GM12872 (cell line): ENCODE measurements around the gene FBXO4.

ENCODE experiments used
- TF ChIP-seq, protein P1 (sequence below): IDR thresholded peaks from 3 replicates; pipeline ENCODE4 v1.5.1; 2011; ENCODE audit warnings: low read depth, mild to moderate bottlenecking, low read length, moderate library complexity; ENCODE audit not compliant: insufficient read depth

FBXO4 gene

GRCh38 chr5:41924872-41925554 lies at the start of gene FBXO4:
Gene FBXO4, plus strand, starts transcription at chr5:41925281. Its CDS starts 29 bp downstream, at chr5:41925310.
- TF ChIP-seq, protein P1, sequence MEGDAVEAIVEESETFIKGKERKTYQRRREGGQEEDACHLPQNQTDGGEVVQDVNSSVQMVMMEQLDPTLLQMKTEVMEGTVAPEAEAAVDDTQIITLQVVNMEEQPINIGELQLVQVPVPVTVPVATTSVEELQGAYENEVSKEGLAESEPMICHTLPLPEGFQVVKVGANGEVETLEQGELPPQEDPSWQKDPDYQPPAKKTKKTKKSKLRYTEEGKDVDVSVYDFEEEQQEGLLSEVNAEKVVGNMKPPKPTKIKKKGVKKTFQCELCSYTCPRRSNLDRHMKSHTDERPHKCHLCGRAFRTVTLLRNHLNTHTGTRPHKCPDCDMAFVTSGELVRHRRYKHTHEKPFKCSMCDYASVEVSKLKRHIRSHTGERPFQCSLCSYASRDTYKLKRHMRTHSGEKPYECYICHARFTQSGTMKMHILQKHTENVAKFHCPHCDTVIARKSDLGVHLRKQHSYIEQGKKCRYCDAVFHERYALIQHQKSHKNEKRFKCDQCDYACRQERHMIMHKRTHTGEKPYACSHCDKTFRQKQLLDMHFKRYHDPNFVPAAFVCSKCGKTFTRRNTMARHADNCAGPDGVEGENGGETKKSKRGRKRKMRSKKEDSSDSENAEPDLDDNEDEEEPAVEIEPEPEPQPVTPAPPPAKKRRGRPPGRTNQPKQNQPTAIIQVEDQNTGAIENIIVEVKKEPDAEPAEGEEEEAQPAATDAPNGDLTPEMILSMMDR = peak; percentile 74

GRCh38 chr5:41876678-41877077 lies 48.4 kb upstream of the FBXO4 start:
- TF ChIP-seq, protein P1 = no peak

- TF ChIP-seq, protein P1 = no peak
Observed at GRCh38 chr5:41877408-41877807, 47.7 kb upstream of the FBXO4 start.

DNA sequence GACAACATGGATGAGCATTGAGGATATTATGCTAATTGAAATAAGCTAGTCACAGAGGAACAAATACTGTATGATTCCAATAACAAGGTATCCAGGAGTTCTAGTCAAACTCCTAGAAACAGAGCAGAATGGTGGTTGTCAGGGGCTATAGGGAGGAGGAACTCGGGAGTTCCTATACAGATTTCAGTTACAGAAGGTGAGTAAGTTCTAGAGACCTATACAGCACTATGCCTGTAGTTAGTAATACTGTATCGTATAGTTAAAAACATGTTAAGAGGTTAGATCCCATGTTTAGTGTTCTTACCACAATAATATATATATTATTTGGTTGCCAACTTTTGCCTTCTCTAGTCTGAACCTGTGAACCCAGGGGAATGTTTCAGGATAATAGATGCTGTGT lies 46.9 kb upstream of the FBXO4 start:
- TF ChIP-seq, protein P1 = no peak

GRCh38 chr5:41878643-41879478 lies 46.2 kb upstream of the FBXO4 start:
- TF ChIP-seq, protein P1 = no peak

DNA sequence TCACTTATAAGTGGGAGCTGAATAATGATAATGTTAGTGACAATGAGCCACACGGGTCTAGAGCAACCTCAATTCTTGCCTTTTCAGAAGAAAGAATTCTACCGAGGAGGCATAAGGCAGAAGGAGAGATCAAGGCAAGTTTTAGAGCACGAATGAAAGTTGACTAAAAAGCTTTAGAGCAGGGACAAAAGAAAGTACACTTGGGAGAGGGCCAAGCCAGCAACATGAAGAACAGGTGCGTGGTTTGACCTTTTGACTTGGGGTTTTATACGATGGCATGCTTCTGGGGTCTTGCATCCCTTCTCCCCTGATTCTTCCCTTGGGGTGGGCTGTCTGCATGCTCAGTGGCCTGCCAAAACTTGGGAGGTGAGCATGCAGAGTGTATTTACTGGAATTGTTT lies 42.3 kb upstream of the FBXO4 start:
- TF ChIP-seq, protein P1 = no peak

GRCh38 chr5:41883243-41883642 lies 41.8 kb upstream of the FBXO4 start:
- TF ChIP-seq, protein P1 = no peak
